Measurements from ENCODE around the gene BAZ1A.
"Not testable (repeated sequence)": the region's sequence is repeated elsewhere in the genome, so short reads cannot be mapped to it uniquely, and the experiment has no call there.

BAZ1A gene

DNA sequence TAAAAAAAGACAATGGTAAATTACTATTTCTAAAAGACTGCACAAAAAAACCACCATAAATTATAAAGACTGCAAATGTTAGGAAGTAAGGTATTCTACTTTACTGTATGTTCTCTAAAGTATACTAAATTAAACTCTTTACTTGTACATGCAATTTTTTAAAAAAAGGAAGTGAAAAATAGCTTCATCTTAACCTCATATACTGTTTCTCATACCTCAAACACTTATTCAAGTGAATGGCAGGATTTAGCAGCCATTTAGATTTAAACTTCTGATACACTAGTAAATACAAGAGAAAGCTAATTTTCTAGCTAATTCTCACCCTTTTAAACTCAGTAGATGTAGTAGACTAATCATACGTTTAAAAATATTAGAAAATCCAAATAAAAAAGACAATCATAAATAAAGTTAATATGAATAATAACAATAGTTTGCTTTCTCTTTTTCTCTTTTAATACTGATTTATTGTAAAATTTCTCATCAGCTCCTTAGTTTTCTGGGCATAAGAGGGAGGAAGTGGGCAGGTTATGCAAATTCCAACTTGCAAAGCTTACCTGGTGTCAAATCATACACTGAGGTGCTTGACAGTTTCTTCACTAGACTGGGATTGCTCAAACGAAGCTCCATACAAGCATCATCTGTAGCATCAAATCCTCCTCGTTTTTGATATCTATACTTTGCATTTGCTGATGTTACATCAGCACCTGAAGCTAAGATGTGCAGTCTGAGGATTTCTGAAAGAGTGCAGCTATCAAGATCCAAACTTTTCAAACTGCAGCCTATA lies 89.7 kb downstream of the BAZ1A start:
- DNase-seq (ENCODE audit: low read depth) = no peak

DNA sequence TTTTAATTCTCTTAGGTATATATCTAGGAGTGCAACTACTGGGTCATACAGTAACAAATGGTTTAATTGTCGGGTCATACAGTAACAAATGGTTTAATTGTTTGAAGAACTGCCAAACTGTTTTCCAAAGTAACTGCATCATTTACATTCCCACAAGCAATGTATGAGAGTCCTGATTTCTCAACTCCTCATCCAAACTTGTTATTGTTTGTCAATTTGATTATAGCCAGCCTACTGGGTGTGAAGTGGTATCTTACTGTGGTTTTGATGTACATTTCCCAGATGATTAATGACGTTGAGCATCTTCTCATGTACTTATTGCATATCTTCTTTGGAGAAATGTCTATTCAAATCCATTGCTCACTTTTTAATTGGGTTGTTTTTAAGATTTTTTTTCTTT lies 93.1 kb downstream of the BAZ1A start:
- DNase-seq (ENCODE audit: low read depth) = no peak

DNA sequence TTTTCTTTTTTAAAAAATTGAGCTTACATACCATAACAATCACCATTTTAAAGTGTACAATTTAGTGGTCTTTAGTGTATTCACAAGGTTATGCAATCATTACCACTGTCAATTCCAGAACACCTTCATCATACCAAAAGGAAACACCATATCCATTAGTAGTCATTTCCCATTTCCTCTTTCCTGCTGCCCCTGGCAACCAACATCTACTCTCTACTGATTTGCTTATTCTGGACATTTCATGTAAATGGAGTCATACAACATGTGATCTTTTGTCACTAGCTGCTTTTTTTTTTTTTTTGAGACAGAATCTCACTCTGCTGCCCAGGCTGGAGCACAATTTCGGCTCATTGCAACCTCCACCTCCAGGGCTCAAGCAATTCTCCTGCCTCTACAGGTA lies 93.9 kb downstream of the BAZ1A start:
- DNase-seq (ENCODE audit: low read depth) = no peak

- no peak for DNase-seq (ENCODE audit: low read depth)
Observed at GRCh38 chr14:34780646-34781045, 94.5 kb downstream of the BAZ1A start.

DNA sequence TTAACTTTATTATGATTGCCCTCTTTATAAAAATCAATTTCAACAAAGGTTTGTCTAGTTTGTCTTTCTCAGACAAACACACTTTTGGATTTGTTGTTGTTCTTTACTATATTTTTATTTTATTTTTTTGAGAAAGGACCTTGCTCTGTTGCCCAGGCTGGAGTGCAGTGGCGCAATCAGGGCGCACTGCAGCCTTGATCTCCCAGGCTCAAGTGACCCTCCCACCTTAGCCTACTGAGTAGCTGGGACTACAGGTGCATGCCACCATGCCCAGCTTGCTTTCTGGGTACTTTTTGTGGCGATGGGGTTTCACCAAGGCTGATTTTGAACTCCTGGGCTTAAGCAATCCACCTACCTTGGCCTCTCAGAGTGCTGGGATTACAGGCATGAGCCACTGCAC lies 96.4 kb downstream of the BAZ1A start:
- DNase-seq (ENCODE audit: low read depth) = no peak

GRCh38 chr14:34776611-34777010 lies 98.5 kb downstream of the BAZ1A start:
- DNase-seq (ENCODE audit: low read depth) = no peak

DNA sequence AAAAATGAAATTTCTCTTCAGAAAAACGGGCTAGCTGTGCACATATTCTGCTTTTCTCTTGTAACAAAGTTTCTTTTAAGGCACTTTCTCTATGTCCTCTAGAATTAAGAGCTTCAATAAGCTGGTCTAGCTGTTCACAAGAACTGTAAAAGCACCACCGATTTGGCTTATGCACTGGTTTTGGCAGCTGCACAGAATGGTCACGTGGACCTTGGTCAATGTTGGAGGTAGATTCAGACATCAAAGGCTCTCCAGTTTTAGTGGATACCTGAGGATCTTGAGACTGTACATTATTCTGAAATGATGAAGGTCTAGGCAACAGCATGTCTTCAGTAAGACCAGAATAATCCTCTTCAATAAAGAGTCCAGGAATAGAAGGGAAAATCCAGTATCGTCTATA lies 99.2 kb downstream of the BAZ1A start:
- no peak for DNase-seq (ENCODE audit: low read depth)

GRCh38 chr14:34775342-34775741 lies 99.8 kb downstream of the BAZ1A start:
- no peak for DNase-seq (ENCODE audit: low read depth)

DNA sequence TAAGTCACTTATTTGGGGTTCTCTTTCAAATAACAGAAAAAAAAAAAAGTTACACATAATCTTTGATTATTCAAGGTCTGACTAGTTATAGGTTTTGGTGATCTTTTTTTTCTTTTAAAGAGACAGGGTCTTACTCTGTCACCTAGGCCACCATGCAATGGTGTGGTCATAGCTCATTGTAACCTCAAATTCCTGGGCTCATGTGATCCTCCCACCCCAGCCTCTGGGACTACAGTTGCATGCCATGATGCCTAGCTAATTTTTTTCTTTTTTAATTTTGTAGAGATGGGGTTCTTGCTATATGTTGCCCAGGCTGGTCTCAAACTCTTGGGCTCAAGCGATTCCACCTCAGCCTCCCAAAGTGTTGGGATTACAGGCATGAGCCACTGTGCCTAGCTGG lies 104.3 kb downstream of the BAZ1A start:
- DNase-seq (ENCODE audit: low read depth) = no peak

GRCh38 chr14:34766606-34767005 lies 108.6 kb downstream of the BAZ1A start:
- no peak for DNase-seq (ENCODE audit: low read depth)

DNA sequence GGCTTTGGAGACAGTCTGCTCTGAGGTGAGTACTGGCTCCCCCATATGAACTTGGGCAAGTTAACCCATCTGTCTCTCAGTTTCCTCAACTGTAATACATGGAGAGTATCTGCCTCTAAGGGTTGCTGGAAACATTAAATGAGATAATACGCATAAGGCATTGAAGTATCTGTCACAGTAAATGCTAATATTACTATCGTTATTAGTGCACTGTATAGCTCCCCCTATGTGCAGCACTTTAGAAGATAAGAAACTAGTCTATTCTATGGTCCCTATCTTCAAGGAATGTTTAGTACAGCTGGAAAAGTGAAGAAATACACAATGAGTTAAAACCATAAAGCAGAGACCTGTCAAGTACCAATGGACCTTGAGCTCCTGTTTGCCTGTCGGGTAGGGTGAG lies 109.1 kb downstream of the BAZ1A start:
- no peak for DNase-seq (ENCODE audit: low read depth)

DNA sequence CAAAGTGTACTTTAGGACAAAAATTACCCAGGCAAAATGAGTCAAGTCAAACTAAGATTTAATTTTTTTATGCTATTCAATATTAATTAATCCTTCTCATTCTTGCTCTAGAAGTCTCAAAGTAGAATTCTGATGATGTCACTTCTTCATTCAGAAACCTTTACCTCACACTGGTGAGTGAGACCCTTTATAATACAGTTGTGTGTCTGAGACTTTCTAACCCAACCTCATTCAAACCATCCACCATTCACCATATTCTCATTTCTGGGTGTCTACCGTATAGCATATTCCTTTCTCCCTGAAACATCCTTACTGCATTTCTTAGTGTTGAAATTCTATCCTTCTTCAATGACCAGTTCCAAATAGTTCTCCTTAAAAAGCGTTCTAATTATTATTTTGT lies 119.9 kb downstream of the BAZ1A start:
- DNase-seq (ENCODE audit: low read depth) = no peak

DNA sequence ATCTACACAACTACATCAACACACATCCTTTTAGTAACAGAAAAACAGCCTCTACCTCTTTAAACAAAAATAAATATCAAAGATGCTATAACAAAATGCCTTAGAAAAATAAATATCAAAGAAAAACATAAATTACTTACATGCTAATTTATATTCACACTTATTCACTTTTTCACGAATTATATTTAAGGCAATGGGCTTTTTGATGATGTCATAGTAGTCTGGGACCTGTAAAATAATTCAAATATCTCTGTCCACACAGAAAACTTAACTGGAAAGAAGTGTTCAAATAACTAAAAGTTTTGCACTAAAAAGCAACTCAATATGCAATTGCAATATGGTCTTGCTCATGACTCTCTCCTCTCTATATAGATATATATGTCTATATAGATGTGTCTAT lies 120.5 kb downstream of the BAZ1A start:
- DNase-seq (ENCODE audit: low read depth) = no peak

GRCh38 chr14:34750670-34751069 lies 124.5 kb downstream of the BAZ1A start:
- DNase-seq (ENCODE audit: low read depth) = no peak

GRCh38 chr14:34750233-34750632 lies 124.9 kb downstream of the BAZ1A start:
- no peak for DNase-seq (ENCODE audit: low read depth)

- DNase-seq (ENCODE audit: low read depth) = no peak
Observed at GRCh38 chr14:34749408-34749807, 125.8 kb downstream of the BAZ1A start.

DNA sequence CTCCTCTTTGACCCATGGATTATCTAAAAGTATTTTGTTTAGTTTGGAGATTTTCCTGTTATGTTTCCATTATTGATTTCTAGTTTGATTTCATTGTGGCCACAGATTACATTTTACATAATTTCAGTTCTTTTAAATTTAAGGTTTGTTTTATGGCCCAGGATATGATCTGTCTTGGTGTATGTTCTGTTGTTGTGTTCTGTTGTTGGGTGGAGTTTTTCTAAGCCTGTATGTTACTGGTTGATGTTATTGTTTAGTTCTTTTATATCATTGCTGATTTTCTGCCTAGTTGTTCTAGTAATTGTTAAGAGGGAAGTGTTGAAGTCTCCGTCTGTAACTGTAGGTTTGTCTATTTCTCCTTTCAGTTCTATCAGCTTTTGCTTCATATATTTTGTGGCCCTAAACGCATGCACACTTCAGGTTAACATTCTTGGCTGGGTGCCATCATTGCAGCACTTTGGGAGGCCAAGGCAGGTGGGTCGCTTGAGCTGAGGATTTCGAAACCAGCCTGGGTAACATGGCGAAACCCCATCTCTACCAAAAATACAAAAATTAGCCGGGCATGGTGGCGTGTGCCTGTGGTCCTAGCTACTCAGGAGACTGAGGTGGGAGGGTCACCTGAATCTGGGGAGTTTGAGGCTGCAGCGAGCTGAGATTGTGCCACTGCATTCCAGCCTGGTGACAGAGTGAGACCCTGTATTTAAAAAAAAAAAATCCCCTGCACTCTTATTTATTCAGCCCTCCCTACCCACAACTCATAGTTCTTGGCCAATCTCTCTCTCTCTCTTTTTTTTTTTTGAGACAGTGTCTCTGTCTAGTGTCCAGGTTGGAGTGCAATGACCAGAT lies 132.7 kb downstream of the BAZ1A start:
- DNase-seq (ENCODE audit: low read depth) = no peak

DNA sequence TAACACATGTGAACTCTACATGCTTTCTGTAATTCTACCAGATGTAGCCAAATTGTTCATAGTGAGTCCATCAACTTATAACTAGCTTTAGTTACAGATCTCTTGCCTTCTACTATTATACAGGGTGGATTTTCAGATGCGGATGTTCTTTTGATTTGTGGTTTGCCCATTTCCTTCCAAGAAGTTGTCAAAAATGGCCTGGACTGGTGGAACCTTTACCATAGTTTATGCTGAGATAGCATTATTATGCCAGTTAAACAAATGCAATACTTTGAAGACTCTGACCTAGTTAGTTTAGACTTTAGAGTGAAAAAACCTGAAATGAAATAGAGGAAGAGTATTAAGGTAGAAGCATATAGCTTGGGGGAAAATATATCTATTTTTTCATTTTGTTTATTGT lies 133.3 kb downstream of the BAZ1A start:
- no peak for DNase-seq (ENCODE audit: low read depth)

DNA sequence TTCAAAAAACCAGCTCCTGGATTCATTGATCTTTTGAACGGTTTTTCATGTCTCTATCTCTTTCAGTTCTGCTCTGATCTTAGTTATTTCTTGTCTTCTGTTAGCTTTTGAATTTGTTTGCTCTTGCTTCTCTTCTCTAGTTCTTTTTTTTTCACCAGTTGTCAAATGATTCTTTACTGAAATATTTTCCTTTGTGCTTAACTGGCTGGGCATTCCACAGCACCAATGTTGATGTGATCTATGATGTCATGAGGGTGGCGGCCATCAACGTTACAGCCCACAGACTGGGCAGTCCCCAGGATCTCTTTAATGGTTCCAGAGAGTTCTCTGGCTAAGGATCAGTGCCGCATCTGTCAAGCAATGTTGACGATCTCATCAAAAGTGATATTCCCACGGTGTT lies 135.0 kb downstream of the BAZ1A start:
- DNase-seq (ENCODE audit: low read depth) = not testable (repeated sequence)

DNA sequence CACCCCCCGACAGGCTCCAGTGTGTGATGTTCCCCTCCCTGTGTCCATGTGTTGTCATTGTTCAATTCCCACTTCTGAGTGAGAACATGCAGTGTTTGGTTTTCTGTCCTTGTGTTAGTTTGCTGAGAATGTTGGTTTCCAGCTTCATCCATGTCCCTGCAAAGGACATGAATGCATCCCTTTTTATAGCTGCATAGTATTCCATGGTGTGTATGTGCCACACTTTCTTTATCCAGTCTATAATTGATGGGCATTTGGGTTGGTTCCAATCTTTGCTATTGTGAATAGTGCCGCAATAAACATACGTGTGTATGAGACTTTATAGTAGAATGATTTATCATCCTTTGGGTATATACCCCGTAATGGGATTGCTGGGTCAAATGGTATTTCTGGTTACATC lies 138.1 kb downstream of the BAZ1A start:
- DNase-seq (ENCODE audit: low read depth) = not testable (repeated sequence)

DNA sequence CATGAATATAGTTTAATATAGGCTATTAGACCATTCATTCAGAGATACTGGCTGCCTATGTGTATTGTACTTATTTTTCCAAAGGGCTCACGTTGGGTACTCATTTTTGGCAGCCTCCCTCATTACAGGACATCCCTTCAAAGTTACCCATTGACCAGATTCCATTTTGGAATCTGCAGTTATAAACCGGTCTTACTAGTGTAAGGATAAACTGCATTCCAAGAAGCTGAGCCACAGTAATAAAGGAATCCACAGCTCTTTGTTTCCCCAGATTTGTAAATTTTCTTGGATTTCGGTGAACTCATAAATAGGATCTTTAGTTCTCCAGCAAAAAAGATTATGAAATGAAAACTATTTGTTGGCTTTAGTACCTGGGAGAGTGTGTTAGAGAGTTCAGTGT lies 141.9 kb downstream of the BAZ1A start:
- no peak for DNase-seq (ENCODE audit: low read depth)

DNA sequence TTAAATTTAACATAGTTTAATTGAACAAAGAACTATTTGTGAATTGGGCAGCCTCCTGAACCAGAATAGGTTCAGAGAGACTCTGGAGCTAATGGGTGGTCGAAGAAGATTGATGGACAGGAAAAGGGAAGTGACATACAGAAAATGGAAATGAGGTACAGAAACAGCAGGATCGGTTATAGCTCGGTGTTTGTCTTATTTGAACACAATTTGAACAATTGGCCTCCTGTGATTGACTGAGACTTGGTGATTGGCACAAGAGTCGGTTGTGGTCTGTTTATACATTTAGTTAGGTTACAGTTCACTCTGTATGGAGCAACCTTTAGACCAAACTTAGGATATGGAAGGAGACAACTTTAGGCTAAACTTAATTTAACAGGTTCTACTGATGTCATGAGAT lies 142.4 kb downstream of the BAZ1A start:
- no peak for DNase-seq (ENCODE audit: low read depth)

- no peak for DNase-seq (ENCODE audit: low read depth)
Observed at GRCh38 chr14:34723867-34724266, 151.3 kb downstream of the BAZ1A start.
